SK-N-SH (cell line): ENCODE results near the gene ZSCAN30.
"Not testable (repeated sequence)": the region's sequence is repeated elsewhere in the genome, so short reads cannot be mapped to it uniquely, and the experiment has no call there.

Source experiments
- CTCF ChIP-seq: fragments of 200-600 bp; sonication (generic); IDR thresholded peaks from 2 replicates; pipeline ENCODE4 v1.6.1; 2017; ENCODE audit warnings: antibody characterized with exemption, mild to moderate bottlenecking, moderate library complexity
- EP300 ChIP-seq, 2 experiments: IDR thresholded peaks; 2 replicates each; pipeline versions ENCODE4 v1.4.0 to v1.6.1; 2012; ENCODE audit warnings: borderline replicate concordance in 1 of 2, low read depth in 1 of 2, low read length in 1 of 2
- JUND ChIP-seq: IDR thresholded peaks from 2 replicates; pipeline ENCODE4 v1.4.0; 2012
- NFIC ChIP-seq: IDR thresholded peaks from 2 replicates; pipeline ENCODE4 v1.4.0; 2012; ENCODE audit warnings: borderline replicate concordance
- POLR2AphosphoS5 ChIP-seq: IDR thresholded peaks from 2 replicates; pipeline ENCODE4 v1.6.1; 2012; ENCODE audit warnings: low read depth, low read length
- RAD21 ChIP-seq: IDR thresholded peaks from 2 replicates; pipeline ENCODE4 v1.6.1; 2012; ENCODE audit warnings: mild to moderate bottlenecking, low read length
- REST ChIP-seq: IDR thresholded peaks from 2 replicates; pipeline ENCODE4 v1.6.1; 2012; ENCODE audit warnings: mild to moderate bottlenecking, low read depth, low read length, moderate library complexity
- RFX5 ChIP-seq: IDR thresholded peaks from 2 replicates; pipeline ENCODE4 v1.6.1; 2012; ENCODE audit warnings: mild to moderate bottlenecking, improper control_type of control experiment, low read length
- RXRA ChIP-seq: IDR thresholded peaks from 2 replicates; pipeline ENCODE4 v1.4.0; 2012; ENCODE audit warnings: low read depth, mild to moderate bottlenecking, borderline replicate concordance
- SIN3A ChIP-seq: IDR thresholded peaks from 2 replicates; pipeline ENCODE4 v1.6.1; 2012; ENCODE audit warnings: low read depth, mild to moderate bottlenecking, low read length, moderate library complexity, borderline replicate concordance
- SMC3 ChIP-seq: IDR thresholded peaks from 2 replicates; pipeline ENCODE4 v1.6.1; 2012; ENCODE audit warnings: low read depth, low read length, improper control_type of control experiment
- USF2 ChIP-seq: fragments of 150-350 bp; IDR thresholded peaks from 2 replicates; pipeline ENCODE4 v1.6.1; 2017; ENCODE audit warnings: antibody characterized with exemption, low read length, low read depth, borderline replicate concordance
- YY1 ChIP-seq: IDR thresholded peaks from 2 replicates; pipeline ENCODE4 v1.4.0; 2012; ENCODE audit warnings: low read depth, mild to moderate bottlenecking

DNA sequence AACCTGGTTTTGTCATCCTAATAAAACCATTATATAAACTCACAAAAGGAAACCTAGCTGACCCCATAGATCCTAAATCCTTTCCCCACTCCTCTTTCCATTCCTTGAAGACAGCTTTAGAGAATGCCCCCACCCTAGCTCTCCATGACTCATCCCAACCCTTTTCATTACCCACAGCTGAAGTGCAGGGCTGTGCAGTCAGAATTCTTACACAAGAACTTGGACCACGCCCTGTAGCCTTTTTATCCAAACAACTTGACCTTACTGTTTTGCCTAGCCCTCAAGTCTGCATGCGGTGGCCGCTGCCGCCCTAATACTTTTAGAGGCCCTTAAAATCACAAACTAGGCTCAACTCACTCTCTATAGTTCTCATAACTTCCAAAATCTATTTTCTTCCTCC is 70.7 kb downstream of the ZSCAN30 start:
- not testable (repeated sequence) for TF ChIP-seq EP300 (IDR thresholded peaks at IDR 0.05; ENCODE audit: borderline replicate concordance in 1 of 2, low read depth in 1 of 2, low read length in 1 of 2); POLR2AphosphoS5; RAD21; CTCF; NFIC; YY1; REST; USF2; JUND; RXRA; SMC3; RFX5; SIN3A
